ENCODE data around the gene MTAP. TPM values are rescaled to one million over a fixed set of nuclear protein-coding genes. Genes with fewer than 3 reads are reported as not detected.

Gene MTAP
- total RNA-seq, 1 experiment from 2014 or later = 46.1 TPM

DNA sequence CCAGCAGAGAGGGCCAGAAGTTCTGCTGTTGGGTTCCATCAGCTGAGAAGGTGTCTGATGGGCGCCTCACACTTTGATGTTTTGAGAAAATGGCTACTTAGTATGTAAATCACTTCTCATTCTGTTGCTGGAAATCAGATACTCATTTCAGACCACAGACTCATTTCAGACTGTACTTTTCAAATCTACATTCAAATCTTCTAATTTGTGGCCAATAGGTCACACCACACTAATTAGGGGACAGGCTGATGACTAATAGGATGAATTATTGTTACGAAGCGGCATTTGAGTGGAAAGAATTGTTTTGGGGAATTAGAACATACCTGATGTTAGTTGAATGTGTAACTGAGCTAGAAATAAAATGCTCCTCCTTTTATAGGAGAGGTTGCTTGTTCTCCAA is 13.2 kb downstream of the MTAP start:
- TF ChIP-seq EZH2 (IDR thresholded peaks at IDR 0.05; ENCODE audit: low read depth) = no peak
- TF ChIP-seq, protein P1, sequence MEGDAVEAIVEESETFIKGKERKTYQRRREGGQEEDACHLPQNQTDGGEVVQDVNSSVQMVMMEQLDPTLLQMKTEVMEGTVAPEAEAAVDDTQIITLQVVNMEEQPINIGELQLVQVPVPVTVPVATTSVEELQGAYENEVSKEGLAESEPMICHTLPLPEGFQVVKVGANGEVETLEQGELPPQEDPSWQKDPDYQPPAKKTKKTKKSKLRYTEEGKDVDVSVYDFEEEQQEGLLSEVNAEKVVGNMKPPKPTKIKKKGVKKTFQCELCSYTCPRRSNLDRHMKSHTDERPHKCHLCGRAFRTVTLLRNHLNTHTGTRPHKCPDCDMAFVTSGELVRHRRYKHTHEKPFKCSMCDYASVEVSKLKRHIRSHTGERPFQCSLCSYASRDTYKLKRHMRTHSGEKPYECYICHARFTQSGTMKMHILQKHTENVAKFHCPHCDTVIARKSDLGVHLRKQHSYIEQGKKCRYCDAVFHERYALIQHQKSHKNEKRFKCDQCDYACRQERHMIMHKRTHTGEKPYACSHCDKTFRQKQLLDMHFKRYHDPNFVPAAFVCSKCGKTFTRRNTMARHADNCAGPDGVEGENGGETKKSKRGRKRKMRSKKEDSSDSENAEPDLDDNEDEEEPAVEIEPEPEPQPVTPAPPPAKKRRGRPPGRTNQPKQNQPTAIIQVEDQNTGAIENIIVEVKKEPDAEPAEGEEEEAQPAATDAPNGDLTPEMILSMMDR (conservative IDR thresholded peaks at IDR 0.05) = no peak
- peaks cover 62% of the 10 kb centered on the region for H3K79me2 ChIP-seq (ENCODE audit: low read depth)
- H3K27ac ChIP-seq = no peak overlapping the region
- no peak overlapping the region for H2AFZ ChIP-seq
- H3F3A ChIP-seq (ENCODE audit: insufficient read depth, low read depth) = peaks cover 19% of the 10 kb centered on the region; the same call in 1 of the 2 replicates
- H3K4me1 ChIP-seq (replicated peaks; ENCODE audit: insufficient read depth) = 0 out of 2 replicates have a peak, but pooled peaks cover 7% of the 10 kb centered on the region
- ChIA-PET POLR2A (ENCODE audit: unreplicated experiment) (no interaction called here), CTCF (no interaction called here)
- no peaks in the 10 kb centered on the region for H3K9me2 ChIP-seq (ENCODE audit: insufficient read depth)
- DNase-seq = no peak
- no TSS peak for BruUV-seq (replicated peaks)
- no peak overlapping the region for H3K4me2 ChIP-seq
- no peak overlapping the region for H3K4me3 ChIP-seq
- intact Hi-C loops (cut with micrococcal nuclease; ENCODE audit: unreplicated experiment) = loop anchor here (2.0 kb wide), 3 partner anchors 159 to 637 kb away; no protein-coding TSS in a partner anchor
- H3K36me3 ChIP-seq (ENCODE audit: low read depth) = peaks cover 29% of the 10 kb centered on the region
- H4K20me1 ChIP-seq (ENCODE audit: insufficient read depth) = no peaks in the 10 kb centered on the region
- H3K27me3 ChIP-seq (ENCODE audit: insufficient read depth, low read depth) = no peaks in the 10 kb centered on the region
- no peaks in the 10 kb centered on the region for H3K9me3 ChIP-seq (ENCODE audit: insufficient read depth, low read depth)

DNA sequence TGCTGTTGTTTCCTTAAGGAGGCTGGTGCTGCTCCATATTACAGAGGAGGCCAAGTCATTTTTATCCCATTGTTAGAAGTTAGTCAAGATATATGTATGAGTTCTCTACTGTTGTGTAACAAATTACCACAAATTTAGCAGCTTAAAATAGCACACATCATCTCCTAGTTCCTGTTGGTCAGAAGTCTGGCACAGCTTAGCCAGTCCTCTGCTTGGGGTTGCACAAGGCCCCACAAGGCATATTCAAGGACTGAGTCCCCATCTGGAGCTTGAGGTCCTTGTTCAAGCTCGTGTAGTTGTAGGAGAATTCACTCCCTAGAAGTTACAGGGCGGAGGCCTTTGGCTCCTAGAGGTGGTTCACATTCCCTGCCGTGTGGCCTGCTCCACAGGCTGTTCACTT is 14.7 kb downstream of the MTAP start:
- CTCF ChIA-PET = no interaction called here

DNA sequence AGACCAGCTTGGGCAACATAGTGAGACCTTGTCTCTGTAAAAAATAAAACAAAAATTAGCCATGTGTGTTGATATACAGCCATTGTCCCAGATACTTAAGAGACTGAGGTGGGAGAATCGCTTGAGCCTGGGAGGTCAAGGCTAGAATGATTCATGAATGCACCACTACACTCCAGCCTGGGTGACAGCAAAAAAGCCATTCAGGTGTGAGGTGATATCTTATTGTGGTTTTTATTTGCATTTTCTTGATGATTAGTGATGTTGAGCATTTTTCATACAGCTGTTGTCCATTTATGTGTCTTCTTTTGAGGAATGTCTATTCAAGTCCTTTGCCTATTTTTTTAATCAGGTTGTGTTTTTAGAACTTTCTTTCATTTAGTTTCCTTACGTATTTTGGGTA is 23.2 kb downstream of the MTAP start:
- no peak overlapping the region for H3K4me2 ChIP-seq
- H3K27me3 ChIP-seq (ENCODE audit: insufficient read depth, low read depth) = no peaks in the 10 kb centered on the region
- DNase-seq = no peak
- no peaks in the 10 kb centered on the region for H3K9me2 ChIP-seq (ENCODE audit: insufficient read depth)
- no peak for TF ChIP-seq EZH2 (IDR thresholded peaks at IDR 0.05; ENCODE audit: low read depth)
- TF ChIP-seq, protein P1 (conservative IDR thresholded peaks at IDR 0.05) = no peak
- no peak overlapping the region for H2AFZ ChIP-seq
- ChIA-PET CTCF (no interaction called here), POLR2A (ENCODE audit: unreplicated experiment) (no interaction called here)
- H3K4me3 ChIP-seq = no peak overlapping the region
- H3K4me1 ChIP-seq (replicated peaks; ENCODE audit: insufficient read depth) = peaks cover 7% of the 10 kb centered on the region; the same call in 1 of the 2 replicates
- H3K9me3 ChIP-seq (ENCODE audit: insufficient read depth, low read depth) = no peaks in the 10 kb centered on the region
- no peak overlapping the region for H3K27ac ChIP-seq
- H3F3A ChIP-seq (ENCODE audit: insufficient read depth, low read depth) = no peaks in the 10 kb centered on the region
- H4K20me1 ChIP-seq (ENCODE audit: insufficient read depth) = no peaks in the 10 kb centered on the region
- peaks cover 9% of the 10 kb centered on the region; the same call in 1 of the 2 replicates for H3K36me3 ChIP-seq (ENCODE audit: low read depth)
- no TSS peak for BruUV-seq (replicated peaks)
- H3K79me2 ChIP-seq (ENCODE audit: low read depth) = peaks cover 26% of the 10 kb centered on the region
- intact Hi-C loops (cut with micrococcal nuclease; ENCODE audit: unreplicated experiment) = no loop called here

More for the DNA sequence above, 14.7 kb downstream of the MTAP start:
- Histone ChIP-seq H2AFZ (no peak overlapping the region), H3K9me2 (ENCODE audit: insufficient read depth) (no peaks in the 10 kb centered on the region), H3K9me3 (ENCODE audit: insufficient read depth, low read depth) (no peaks in the 10 kb centered on the region), H3K4me2 (no peak overlapping the region), H3K27ac (no peak overlapping the region), H3K4me1 (replicated peaks; ENCODE audit: insufficient read depth) (0 out of 2 replicates have a peak, but pooled peaks cover 3% of the 10 kb centered on the region), H3K36me3 (ENCODE audit: low read depth) (peaks cover 29% of the 10 kb centered on the region), H3F3A (ENCODE audit: insufficient read depth, low read depth) (peaks cover 16% of the 10 kb centered on the region; the same call in 1 of the 2 replicates), H3K79me2 (ENCODE audit: low read depth) (peaks cover 65% of the 10 kb centered on the region), H3K4me3 (no peak overlapping the region), H4K20me1 (ENCODE audit: insufficient read depth) (no peaks in the 10 kb centered on the region), H3K27me3 (ENCODE audit: insufficient read depth, low read depth) (no peaks in the 10 kb centered on the region)
- TF ChIP-seq, protein P1 (conservative IDR thresholded peaks at IDR 0.05) = no peak
- TF ChIP-seq EZH2 (IDR thresholded peaks at IDR 0.05; ENCODE audit: low read depth) = no peak
- no TSS peak for BruUV-seq (replicated peaks)
- no peak for DNase-seq
- POLR2A ChIA-PET (ENCODE audit: unreplicated experiment) = no interaction called here
- intact Hi-C loops (cut with micrococcal nuclease; ENCODE audit: unreplicated experiment) = no loop called here
